Activated CD4-positive, alpha-beta T cell treated with anti-CD3 and anti-CD28 coated beads for 48 hours (primary cell): ENCODE measurements around the gene MAFG.
"Not testable (repeated sequence)": the region's sequence is repeated elsewhere in the genome, so short reads cannot be mapped to it uniquely, and the experiment has no call there.

Experiments
- DNase-seq: peaks from one replicate; pipeline ENCODE4 v3.0.0-alpha.2; 2020

Gene MAFG

GRCh38 chr17:81957691-81958432 is 30.3 kb upstream of the MAFG start:
- no peak for DNase-seq

- DNase-seq, result no peak
These were observed 29.4 kb upstream of the MAFG start for GRCh38 chr17:81956607-81957589.

- DNase-seq, result no peak
These were observed 28.4 kb upstream of the MAFG start for GRCh38 chr17:81955756-81956544.

- no peak for DNase-seq
These were observed 27.6 kb upstream of the MAFG start for GRCh38 chr17:81955058-81955681.

GRCh38 chr17:81954131-81955057 is 26.9 kb upstream of the MAFG start:
- DNase-seq, result no peak

GRCh38 chr17:81953443-81953842 is 25.9 kb upstream of the MAFG start:
- not testable (repeated sequence) for DNase-seq

- DNase-seq, result no peak
These were observed 25.3 kb upstream of the MAFG start for GRCh38 chr17:81952792-81953228.

GRCh38 chr17:81951785-81952684 is 24.5 kb upstream of the MAFG start:
- no peak for DNase-seq

GRCh38 chr17:81950501-81950900 is 23.0 kb upstream of the MAFG start:
- DNase-seq, result no peak

GRCh38 chr17:81948635-81949378 is 21.3 kb upstream of the MAFG start:
- no peak for DNase-seq

GRCh38 chr17:81947189-81947588 is 19.7 kb upstream of the MAFG start, which contains the start of gene MYADML2:
Gene MYADML2 (minus strand): TSS chr17:81947233. CDS start chr17:81941741, 5,492 bp downstream.
- no peak for DNase-seq

- no peak for DNase-seq
These were observed 17.3 kb upstream of the MAFG start for GRCh38 chr17:81944858-81945257.

- DNase-seq, result no peak
These were observed 14.6 kb upstream of the MAFG start for GRCh38 chr17:81942167-81942553.

- DNase-seq, result no peak
These were observed 14.1 kb upstream of the MAFG start for GRCh38 chr17:81941484-81942166.

GRCh38 chr17:81940538-81941483 is 13.3 kb upstream of the MAFG start:
- DNase-seq, result no peak

GRCh38 chr17:81939881-81940385 is 12.4 kb upstream of the MAFG start:
- no peak for DNase-seq

- DNase-seq, result no peak
These were observed 11.7 kb upstream of the MAFG start for GRCh38 chr17:81939218-81939617.
